Activated CD8-positive, alpha-beta memory T cell treated with anti-CD3 and anti-CD28 coated beads for 24 hours (primary cell): ENCODE measurements around the gene FIBCD1.

ENCODE experiments used
- DNase-seq: peaks from one replicate; pipeline ENCODE4 v3.0.0-alpha.2; 2020

Gene FIBCD1

GRCh38 chr9:130935648-130936271 lies 3.3 kb downstream of the FIBCD1 start:
- no peak for DNase-seq

GRCh38 chr9:130934702-130935647 lies 4.1 kb downstream of the FIBCD1 start:
- no peak for DNase-seq

- DNase-seq, result no peak
Measured at GRCh38 chr9:130934246-130934645, 4.8 kb downstream of the FIBCD1 start.

GRCh38 chr9:130933114-130934046 lies 5.7 kb downstream of the FIBCD1 start:
- no peak for DNase-seq

- DNase-seq, result no peak
Measured at GRCh38 chr9:130932255-130933079, 6.6 kb downstream of the FIBCD1 start.

- no peak for DNase-seq
Measured at GRCh38 chr9:130931508-130932254, 7.4 kb downstream of the FIBCD1 start.

- DNase-seq, result no peak
Measured at GRCh38 chr9:130930804-130931349, 8.2 kb downstream of the FIBCD1 start.

GRCh38 chr9:130930132-130930803 lies 8.8 kb downstream of the FIBCD1 start:
- DNase-seq, result no peak

- DNase-seq, result no peak
Measured at GRCh38 chr9:130929571-130930038, 9.4 kb downstream of the FIBCD1 start.

GRCh38 chr9:130927995-130928900 lies 10.8 kb downstream of the FIBCD1 start:
- DNase-seq, result no peak

GRCh38 chr9:130927338-130927737 lies 11.7 kb downstream of the FIBCD1 start:
- DNase-seq, result no peak

- no peak for DNase-seq
Measured at GRCh38 chr9:130925050-130925678, 13.9 kb downstream of the FIBCD1 start.

GRCh38 chr9:130924448-130924788 lies 14.6 kb downstream of the FIBCD1 start:
- DNase-seq, result no peak

GRCh38 chr9:130923611-130924447 lies 15.2 kb downstream of the FIBCD1 start:
- DNase-seq, result no peak

- DNase-seq, result no peak
Measured at GRCh38 chr9:130922893-130923610, 16.0 kb downstream of the FIBCD1 start.

- DNase-seq, result no peak
Measured at GRCh38 chr9:130921989-130922892, 16.8 kb downstream of the FIBCD1 start.
